HEK293T (cell line): ENCODE results near the gene FBXL12.
"Not testable (repeated sequence)": the region's sequence is repeated elsewhere in the genome, so short reads cannot be mapped to it uniquely, and the experiment has no call there.

Source experiments
- ARNT ChIP-seq: fragments of 450-650 bp; IDR thresholded peaks from 2 replicates; pipeline ENCODE4 v1.6.1; 2017; ENCODE audit warnings: mild to moderate bottlenecking
- BHLHE40 ChIP-seq: fragments of 450-650 bp; IDR thresholded peaks from 2 replicates; pipeline ENCODE4 v1.6.1; 2016; ENCODE audit warnings: mild to moderate bottlenecking, moderate library complexity, borderline replicate concordance
- CTBP1 ChIP-seq: fragments of 450-650 bp; IDR thresholded peaks from 2 replicates; pipeline ENCODE4 v1.6.1; 2016; ENCODE audit warnings: borderline replicate concordance
- ELF4 ChIP-seq: fragments of 450-650 bp; IDR thresholded peaks from 2 replicates; pipeline ENCODE4 v1.6.1; 2017; ENCODE audit warnings: antibody characterized with exemption
- FOXA1 ChIP-seq: fragments of 450-650 bp; IDR thresholded peaks from 2 replicates; pipeline ENCODE4 v1.6.1; 2016; ENCODE audit warnings: mild to moderate bottlenecking
- FOXK2 ChIP-seq: fragments of 450-650 bp; IDR thresholded peaks from 2 replicates; pipeline ENCODE4 v1.6.1; 2016; ENCODE audit warnings: mild to moderate bottlenecking
- FOXM1 ChIP-seq: fragments of 450-650 bp; IDR thresholded peaks from 2 replicates; pipeline ENCODE4 v1.6.1; 2017; ENCODE audit warnings: mild to moderate bottlenecking, borderline replicate concordance
- NFRKB ChIP-seq: fragments of 450-650 bp; IDR thresholded peaks from 2 replicates; pipeline ENCODE4 v1.6.1; 2016; ENCODE audit warnings: mild to moderate bottlenecking, moderate library complexity
- PKNOX1 ChIP-seq: fragments of 450-650 bp; IDR thresholded peaks from 2 replicates; pipeline ENCODE4 v1.6.1; 2016
- SP1 ChIP-seq: fragments of 450-650 bp; IDR thresholded peaks from 2 replicates; pipeline ENCODE4 v1.6.1; 2017
- SUZ12 ChIP-seq: fragments of 450-650 bp; IDR thresholded peaks from 2 replicates; pipeline ENCODE4 v1.6.1; 2016; ENCODE audit warnings: mild to moderate bottlenecking
- TARDBP ChIP-seq: fragments of 450-650 bp; IDR thresholded peaks from 2 replicates; pipeline ENCODE4 v1.6.1; 2016
- ZNF384 ChIP-seq: fragments of 450-650 bp; IDR thresholded peaks from 2 replicates; pipeline ENCODE4 v1.6.1; 2016

GRCh38 chr19:9843626-9844273 lies 24.9 kb upstream of the FBXL12 start:
- TF ChIP-seq FOXK2, TARDBP, PKNOX1, NFRKB, SUZ12, FOXM1, BHLHE40, SP1, ZNF384, CTBP1, FOXA1, ARNT, ELF4: not testable (repeated sequence)
